Muscle of back (tissue), 11 donors: Measurements from ENCODE around the gene AK8. TPM values are rescaled to one million over a fixed set of nuclear protein-coding genes. Genes with fewer than 3 reads are reported as not detected.
"Not testable (repeated sequence)": the region's sequence is repeated elsewhere in the genome, so short reads cannot be mapped to it uniquely, and the experiment has no call there.

Experiments used
- DNase-seq, 3 donors: peaks; one replicate each; pipeline versions ENCODE4 v3.0.0 to v3.0.0-alpha.2; 2013
- polyA plus RNA-seq, 10 donors: library from polyadenylated mRNA; unstranded; fragments of 120-200 nt; gene quantifications; one replicate each; pipeline ENCODE4 v1.2.1, GENCODE V29; 2013; ENCODE audit not compliant: insufficient read length in 10 of 10

Gene AK8
- polyA plus RNA-seq, 10 donors: 0.31 to 1.2 (median 0.48) TPM

- DNase-seq: no peak
Observed at GRCh38 chr9:132774886-132775285, 103.2 kb downstream of the AK8 start.

GRCh38 chr9:132773764-132774339 is 104.2 kb downstream of the AK8 start:
- no peak for DNase-seq

GRCh38 chr9:132773093-132773492 is 105.0 kb downstream of the AK8 start:
- no peak for DNase-seq

- not testable (repeated sequence) for DNase-seq
Observed at GRCh38 chr9:132771752-132772151, 106.3 kb downstream of the AK8 start.

- no peak for DNase-seq
Observed at GRCh38 chr9:132770770-132771310, 107.2 kb downstream of the AK8 start.

- peak; percentile 58 to 90 (median 79) for DNase-seq
Observed at GRCh38 chr9:132769906-132770769, 107.9 kb downstream of the AK8 start.

GRCh38 chr9:132768932-132769905 is 108.9 kb downstream of the AK8 start:
- peak; percentile 52 to 85 (median 77) for DNase-seq

- DNase-seq: no peak
Observed at GRCh38 chr9:132763574-132763973, 114.5 kb downstream of the AK8 start.

GRCh38 chr9:132762896-132763295 is 115.2 kb downstream of the AK8 start:
- no peak for DNase-seq

GRCh38 chr9:132761602-132762001 is 116.5 kb downstream of the AK8 start:
- no peak for DNase-seq

- DNase-seq: no peak
Observed at GRCh38 chr9:132760057-132760456, 118.0 kb downstream of the AK8 start.

- no peak for DNase-seq
Observed at GRCh38 chr9:132757016-132757415, 121.1 kb downstream of the AK8 start.

GRCh38 chr9:132756214-132756845 is 121.8 kb downstream of the AK8 start:
- no peak for DNase-seq

- DNase-seq: no peak
Observed at GRCh38 chr9:132755096-132755495, 123.0 kb downstream of the AK8 start.

GRCh38 chr9:132754236-132754635 is 123.8 kb downstream of the AK8 start:
- DNase-seq: no peak

- no peak for DNase-seq
Observed at GRCh38 chr9:132753593-132753880, 124.5 kb downstream of the AK8 start.

GRCh38 chr9:132752877-132753592 is 125.0 kb downstream of the AK8 start:
- DNase-seq: peak in 1 of 3 donors; percentile 22

GRCh38 chr9:132750668-132751067 is 127.4 kb downstream of the AK8 start:
- no peak for DNase-seq

- no peak for DNase-seq
Observed at GRCh38 chr9:132749306-132749705, 128.8 kb downstream of the AK8 start.

GRCh38 chr9:132748450-132748849 is 129.6 kb downstream of the AK8 start:
- DNase-seq: no peak
